ENCODE measurements around the gene POLR2J.

Gene POLR2J

GRCh38 chr7:102424787-102425218, 53.9 kb downstream of the POLR2J start:
- Histone ChIP-seq H3K23ac (ENCODE audit: low read length) (no peak overlapping the region), H2AK5ac (ENCODE audit: low read length) (no peak overlapping the region), H3K4me2 (ENCODE audit: low read length) (no peak overlapping the region), H3K27me3 (ENCODE audit: insufficient read depth, low read length) (no peaks in the 10 kb centered on the region), H3K14ac (ENCODE audit: low read length) (no peak overlapping the region), H2AFZ (ENCODE audit: insufficient read depth, low read length, poor library complexity) (no peak overlapping the region), H3K4me1 (ENCODE audit: control insufficient read depth in 1 of 2, insufficient read depth in 2 of 2, low read length in 2 of 2) (no peaks in the 10 kb centered on the region), H4K12ac (ENCODE audit: low read depth, low read length) (no peak overlapping the region), H3K79me2 (ENCODE audit: control insufficient read depth, insufficient read depth, low read length, poor library complexity) (no peaks in the 10 kb centered on the region), H3K27ac (ENCODE audit: low read depth, low read length) (no peak overlapping the region), H4K91ac (ENCODE audit: low read depth, low read length) (no peak overlapping the region), H4K8ac (ENCODE audit: low read depth, low read length) (no peak overlapping the region), H3K18ac (ENCODE audit: low read length) (no peak overlapping the region), H2BK12ac (ENCODE audit: low read length) (no peak overlapping the region), H2BK120ac (ENCODE audit: insufficient read depth, low read length, poor library complexity) (no peak overlapping the region), H3K4ac (ENCODE audit: low read depth, low read length) (no peak overlapping the region), H3K4me3 (ENCODE audit: low read depth, low read length) (no peak overlapping the region), H2BK5ac (ENCODE audit: low read depth, low read length, poor library complexity) (no peak overlapping the region), H3K79me1 (ENCODE audit: low read length) (no peaks in the 10 kb centered on the region), H3K36me3 (ENCODE audit: control insufficient read depth in 1 of 2, insufficient read depth in 2 of 2, low read length in 2 of 2) (peaks cover 52 to 62% of the 10 kb centered on the region in 2 experiments), H3K9ac (ENCODE audit: low read length) (no peak overlapping the region), H3K9me3 (ENCODE audit: insufficient read depth, low read depth, low read length) (no peaks in the 10 kb centered on the region)
- no CpG with 5 or more reads among the region's 13 CpGs for WGBS (ENCODE audit: extremely low coverage, insufficient coverage, insufficient read length)
- no peak for DNase-seq

GRCh38 chr7:102424129-102424551, 54.6 kb downstream of the POLR2J start:
- Histone ChIP-seq H3K4me1 (ENCODE audit: control insufficient read depth in 1 of 2, insufficient read depth in 2 of 2, low read length in 2 of 2) (no peaks in the 10 kb centered on the region), H2BK120ac (ENCODE audit: insufficient read depth, low read length, poor library complexity) (no peak overlapping the region), H3K27me3 (ENCODE audit: insufficient read depth, low read length) (no peaks in the 10 kb centered on the region), H4K91ac (ENCODE audit: low read depth, low read length) (no peak overlapping the region), H3K9me3 (ENCODE audit: insufficient read depth, low read depth, low read length) (no peaks in the 10 kb centered on the region), H3K36me3 (ENCODE audit: control insufficient read depth in 1 of 2, insufficient read depth in 2 of 2, low read length in 2 of 2) (peaks cover 52 to 67% of the 10 kb centered on the region in 2 experiments), H3K79me2 (ENCODE audit: control insufficient read depth, insufficient read depth, low read length, poor library complexity) (no peaks in the 10 kb centered on the region), H3K79me1 (ENCODE audit: low read length) (no peaks in the 10 kb centered on the region), H2AK5ac (ENCODE audit: low read length) (no peak overlapping the region), H3K9ac (ENCODE audit: low read length) (no peak overlapping the region), H2BK5ac (ENCODE audit: low read depth, low read length, poor library complexity) (no peak overlapping the region), H4K8ac (ENCODE audit: low read depth, low read length) (no peak overlapping the region), H3K23ac (ENCODE audit: low read length) (no peak overlapping the region), H3K4me3 (ENCODE audit: low read depth, low read length) (no peak overlapping the region), H3K27ac (ENCODE audit: low read depth, low read length) (no peak overlapping the region), H4K12ac (ENCODE audit: low read depth, low read length) (no peak overlapping the region), H2BK12ac (ENCODE audit: low read length) (no peak overlapping the region), H3K4ac (ENCODE audit: low read depth, low read length) (no peak overlapping the region), H3K18ac (ENCODE audit: low read length) (no peak overlapping the region), H3K4me2 (ENCODE audit: low read length) (no peak overlapping the region), H3K14ac (ENCODE audit: low read length) (no peak overlapping the region), H2AFZ (ENCODE audit: insufficient read depth, low read length, poor library complexity) (no peak overlapping the region)
- no peak for DNase-seq
- WGBS (ENCODE audit: extremely low coverage, insufficient coverage, insufficient read length) = no CpG with 5 or more reads among the region's 12 CpGs
